Uterus (tissue), 4 donors: Measurements from ENCODE around the gene EFCAB14. TPM values are rescaled to one million over a fixed set of nuclear protein-coding genes. Genes with fewer than 3 reads are reported as not detected.
"Not testable (repeated sequence)": the region's sequence is repeated elsewhere in the genome, so short reads cannot be mapped to it uniquely, and the experiment has no call there.

Source experiments
- DNase-seq, 2 donors: peaks; one replicate each; pipeline ENCODE4 v3.0.0-alpha.2; 2019 to 2020
- H3K27ac ChIP-seq, 2 donors: fragments of 200-600 bp; sonication (generic); 1 replicate in 1 of 2; 2 replicates in 1 of 2; pipeline ENCODE4 v1.5.1; 2016 to 2018
- H3K27me3 ChIP-seq, 2 donors: fragments of 200-600 bp; sonication (generic); one replicate each; pipeline ENCODE4 v1.5.1; 2018 to 2019; ENCODE audit warnings: control low read depth in 1 of 2
- H3K36me3 ChIP-seq, 2 donors: fragments of 200-600 bp; sonication (generic); one replicate each; pipeline ENCODE4 v1.5.1; 2019; ENCODE audit warnings: control low read depth in 1 of 2
- H3K4me1 ChIP-seq, 2 donors: fragments of 200-600 bp; sonication (generic); one replicate each; pipeline ENCODE4 v1.5.1; 2018 to 2019; ENCODE audit warnings: control low read depth in 1 of 2
- H3K4me3 ChIP-seq, 2 donors: fragments of 200-600 bp; sonication (generic); 1 replicate in 1 of 2; 2 replicates in 1 of 2; pipeline ENCODE4 v1.5.1; 2018 to 2019; ENCODE audit warnings: mild to moderate bottlenecking in 1 of 2
- H3K9me3 ChIP-seq, 2 donors: fragments of 200-600 bp; sonication (generic); one replicate each; pipeline ENCODE4 v1.5.1; 2019; ENCODE audit warnings: control low read depth in 1 of 2
- CTCF ChIP-seq, 4 experiments: fragments of 200-600 bp in 2 of 4; fragments of 450-650 bp in 2 of 4; sonication (generic) in 2 of 4; IDR thresholded peaks; one replicate each; pipeline ENCODE4 v1.5.1; 2016 to 2019; ENCODE audit warnings: antibody characterized with exemption in 4 of 4, mild to moderate bottlenecking in 2 of 4, moderate library complexity in 1 of 4
- POLR2A ChIP-seq, 2 donors: fragments of 450-650 bp; IDR thresholded peaks; one replicate each; pipeline ENCODE4 v1.6.1; 2016; ENCODE audit warnings: antibody characterized with exemption in 2 of 2, mild to moderate bottlenecking in 1 of 2, moderate library complexity in 1 of 2
- intact Hi-C: fragments of 100-400 bp; cut with DNase I; formaldehyde crosslinking; loops from one replicate; pipeline ENCODE4 v1.15.1; 2023; ENCODE audit warnings: low total_unique reads
- total RNA-seq, 4 donors: library from RNA; depleted of rRNA in 3 of 4; stranded (reverse); fragments of >200 nt in 3 of 4; gene quantifications; one replicate each; pipeline versions ENCODE4 v1.1.0 to v1.2.4, GENCODE V29; 2014 to 2023
- donor health status: DM: yes; HTN: yes; CAD: no.

Gene EFCAB14
- total RNA-seq, 4 donors from 2014 or later = 63.5 to 188 (median 96.0) TPM

GRCh38 chr1:46735708-46736324, 16.9 kb upstream of the EFCAB14 start:
- TF ChIP-seq POLR2A (IDR thresholded peaks at IDR 0.05) (no peak), CTCF (IDR thresholded peaks at IDR 0.05) (peak in 1 of 4 experiments; percentile 4)
- intact Hi-C loops = no loop called here
- Histone ChIP-seq H3K9me3 (no peaks in the 10 kb centered on the region), H3K4me1 (no peaks in the 10 kb centered on the region), H3K27me3 (no peaks in the 10 kb centered on the region), H3K4me3 (no peak overlapping the region), H3K27ac (no peak overlapping the region), H3K36me3 (no peaks in the 10 kb centered on the region)
- DNase-seq = no peak

- intact Hi-C loops, H3K36me3 ChIP-seq, H3K4me3 ChIP-seq: not testable (repeated sequence)
Measured at GRCh38 chr1:46728327-46728873, 9.5 kb upstream of the EFCAB14 start.

GRCh38 chr1:46725736-46726108, 6.8 kb upstream of the EFCAB14 start:
- H3K27ac ChIP-seq = no peak overlapping the region
- intact Hi-C loops = no loop called here
- TF ChIP-seq POLR2A (IDR thresholded peaks at IDR 0.05) (no peak), CTCF (IDR thresholded peaks at IDR 0.05) (no peak)
- DNase-seq = no peak
- no peak overlapping the region for H3K4me3 ChIP-seq
- H3K4me1 ChIP-seq = peaks cover 0 to 3% of the 10 kb centered on the region in 2 donors
- no peaks in the 10 kb centered on the region for H3K36me3 ChIP-seq
- no peaks in the 10 kb centered on the region for H3K9me3 ChIP-seq
- H3K27me3 ChIP-seq = no peaks in the 10 kb centered on the region

More at GRCh38 chr1:46728327-46728873, 9.5 kb upstream of the EFCAB14 start:
- H3K27me3 ChIP-seq, DNase-seq, H3K4me1 ChIP-seq, H3K27ac ChIP-seq, H3K9me3 ChIP-seq: not testable (repeated sequence)

GRCh38 chr1:46724991-46725735, 6.2 kb upstream of the EFCAB14 start:
- peak; percentile 59 to 65 for DNase-seq
- intact Hi-C loops = no loop called here
- no peaks in the 10 kb centered on the region for H3K9me3 ChIP-seq

GRCh38 chr1:46723901-46724300, 5.0 kb upstream of the EFCAB14 start:
- no peaks in the 10 kb centered on the region for H3K36me3 ChIP-seq
- no peak for DNase-seq
- no peaks in the 10 kb centered on the region for H3K9me3 ChIP-seq
- TF ChIP-seq CTCF (IDR thresholded peaks at IDR 0.05) (no peak), POLR2A (IDR thresholded peaks at IDR 0.05) (no peak)
- H3K27me3 ChIP-seq = no peaks in the 10 kb centered on the region
- H3K27ac ChIP-seq = no peak overlapping the region
- H3K4me1 ChIP-seq = peaks cover 0 to 3% of the 10 kb centered on the region in 2 donors
- intact Hi-C loops = no loop called here
- no peak overlapping the region for H3K4me3 ChIP-seq

More at GRCh38 chr1:46724991-46725735, 6.2 kb upstream of the EFCAB14 start:
- no peaks in the 10 kb centered on the region for H3K27me3 ChIP-seq
- no peaks in the 10 kb centered on the region for H3K36me3 ChIP-seq
- no peak overlapping the region for H3K4me3 ChIP-seq
- no peak overlapping the region for H3K27ac ChIP-seq
- TF ChIP-seq POLR2A (IDR thresholded peaks at IDR 0.05) = no peak
- TF ChIP-seq CTCF (IDR thresholded peaks at IDR 0.05) = peak; percentile 71 to 84 (median 82)
- peaks cover 0 to 3% of the 10 kb centered on the region in 2 donors for H3K4me1 ChIP-seq
